Measurements from ENCODE around the gene EVA1A.

Gene EVA1A

DNA sequence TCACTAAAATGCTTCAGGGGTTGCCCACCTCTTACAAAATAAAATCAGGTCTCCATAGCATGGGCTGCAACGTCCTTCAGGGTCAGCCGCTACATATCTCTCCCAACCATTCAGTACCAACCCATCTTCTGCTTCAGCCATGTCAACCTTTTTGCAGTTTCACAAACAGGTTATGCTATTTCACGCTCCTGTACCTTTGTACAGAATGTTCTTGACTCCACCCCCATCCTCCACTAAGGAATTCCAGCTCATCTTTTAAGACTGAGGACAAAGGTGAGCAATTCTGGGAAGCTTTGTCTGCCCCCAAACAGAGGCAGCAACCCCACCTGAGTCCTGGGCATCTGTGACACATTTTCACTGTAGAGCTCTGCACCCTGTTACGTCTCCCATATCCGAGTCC, 8.8 kb upstream of the EVA1A start:
- TF ChIP-seq, protein P1, sequence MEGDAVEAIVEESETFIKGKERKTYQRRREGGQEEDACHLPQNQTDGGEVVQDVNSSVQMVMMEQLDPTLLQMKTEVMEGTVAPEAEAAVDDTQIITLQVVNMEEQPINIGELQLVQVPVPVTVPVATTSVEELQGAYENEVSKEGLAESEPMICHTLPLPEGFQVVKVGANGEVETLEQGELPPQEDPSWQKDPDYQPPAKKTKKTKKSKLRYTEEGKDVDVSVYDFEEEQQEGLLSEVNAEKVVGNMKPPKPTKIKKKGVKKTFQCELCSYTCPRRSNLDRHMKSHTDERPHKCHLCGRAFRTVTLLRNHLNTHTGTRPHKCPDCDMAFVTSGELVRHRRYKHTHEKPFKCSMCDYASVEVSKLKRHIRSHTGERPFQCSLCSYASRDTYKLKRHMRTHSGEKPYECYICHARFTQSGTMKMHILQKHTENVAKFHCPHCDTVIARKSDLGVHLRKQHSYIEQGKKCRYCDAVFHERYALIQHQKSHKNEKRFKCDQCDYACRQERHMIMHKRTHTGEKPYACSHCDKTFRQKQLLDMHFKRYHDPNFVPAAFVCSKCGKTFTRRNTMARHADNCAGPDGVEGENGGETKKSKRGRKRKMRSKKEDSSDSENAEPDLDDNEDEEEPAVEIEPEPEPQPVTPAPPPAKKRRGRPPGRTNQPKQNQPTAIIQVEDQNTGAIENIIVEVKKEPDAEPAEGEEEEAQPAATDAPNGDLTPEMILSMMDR (IDR thresholded peaks at IDR 0.05; ENCODE audit: extremely low read depth, missing control alignments) = no peak
- DNase-seq (ENCODE audit: low spot score) = no peak

DNA sequence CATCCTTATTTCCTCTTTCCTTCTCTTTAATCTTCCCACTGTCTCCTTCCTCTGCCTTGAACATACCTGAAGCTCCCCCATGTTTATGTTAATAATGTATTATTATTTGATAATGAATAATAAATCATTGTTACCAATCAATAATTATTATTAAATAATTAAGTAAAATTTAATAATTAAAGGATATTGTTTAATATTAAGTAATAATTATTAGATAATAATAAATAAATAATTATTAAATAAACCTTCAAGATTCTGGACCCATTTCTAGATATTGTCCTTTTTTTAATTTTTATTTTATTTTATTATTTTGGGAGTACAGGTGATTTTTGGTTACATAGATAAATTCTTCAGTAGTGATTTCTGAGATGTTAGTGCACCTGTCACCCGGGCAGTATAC, 7.4 kb upstream of the EVA1A start:
- DNase-seq (ENCODE audit: low spot score) = no peak
- TF ChIP-seq, protein P1 (IDR thresholded peaks at IDR 0.05; ENCODE audit: extremely low read depth, missing control alignments) = no peak

DNA sequence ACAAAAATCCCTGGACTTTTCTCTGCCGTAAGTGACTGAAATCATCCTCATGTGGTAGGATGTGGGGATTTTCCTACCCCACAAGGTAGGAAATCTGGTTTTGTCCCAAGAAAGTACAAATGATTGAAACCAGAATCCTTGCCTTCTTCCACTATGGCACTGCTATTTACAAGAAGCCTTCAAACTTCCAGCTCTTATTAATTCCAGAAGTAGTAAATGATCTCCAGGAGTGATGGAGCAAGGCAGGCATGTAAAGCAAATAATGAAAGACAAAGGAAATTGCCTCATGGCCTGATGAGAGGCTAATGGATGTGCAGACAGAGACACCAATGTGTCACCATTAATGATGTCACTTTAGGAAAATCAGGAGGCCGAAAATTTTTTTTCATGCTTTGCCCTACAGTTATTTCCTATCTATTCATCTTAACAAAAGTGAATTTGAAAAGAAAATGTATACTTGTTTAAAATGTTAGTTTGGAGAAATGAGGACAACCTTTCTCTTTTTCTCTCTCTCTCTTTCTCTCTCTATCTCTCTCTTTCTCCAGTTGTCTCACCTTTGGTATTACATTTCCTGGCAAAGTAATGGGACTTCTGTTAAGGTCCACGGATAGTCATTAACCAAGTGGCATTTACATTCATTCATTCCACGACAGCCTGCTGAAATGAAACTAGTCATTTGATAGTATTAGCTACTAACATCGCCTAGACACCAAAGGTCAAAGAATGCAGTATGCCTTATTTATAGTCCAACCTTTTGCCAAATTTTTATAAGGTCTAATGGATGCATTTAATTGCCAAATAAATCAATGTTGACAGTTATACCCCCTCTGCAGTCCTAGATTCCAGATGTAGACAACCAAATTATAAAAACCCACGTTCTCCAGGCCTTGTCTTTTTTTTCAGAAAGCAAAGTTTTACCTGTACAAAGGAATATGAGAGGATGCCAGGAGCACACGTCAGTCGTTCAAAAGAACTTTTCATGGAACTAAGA, 5.0 kb upstream of the EVA1A start:
- no peak for DNase-seq (ENCODE audit: low spot score)
- TF ChIP-seq, protein P1 (IDR thresholded peaks at IDR 0.05; ENCODE audit: extremely low read depth, missing control alignments) = no peak

DNA sequence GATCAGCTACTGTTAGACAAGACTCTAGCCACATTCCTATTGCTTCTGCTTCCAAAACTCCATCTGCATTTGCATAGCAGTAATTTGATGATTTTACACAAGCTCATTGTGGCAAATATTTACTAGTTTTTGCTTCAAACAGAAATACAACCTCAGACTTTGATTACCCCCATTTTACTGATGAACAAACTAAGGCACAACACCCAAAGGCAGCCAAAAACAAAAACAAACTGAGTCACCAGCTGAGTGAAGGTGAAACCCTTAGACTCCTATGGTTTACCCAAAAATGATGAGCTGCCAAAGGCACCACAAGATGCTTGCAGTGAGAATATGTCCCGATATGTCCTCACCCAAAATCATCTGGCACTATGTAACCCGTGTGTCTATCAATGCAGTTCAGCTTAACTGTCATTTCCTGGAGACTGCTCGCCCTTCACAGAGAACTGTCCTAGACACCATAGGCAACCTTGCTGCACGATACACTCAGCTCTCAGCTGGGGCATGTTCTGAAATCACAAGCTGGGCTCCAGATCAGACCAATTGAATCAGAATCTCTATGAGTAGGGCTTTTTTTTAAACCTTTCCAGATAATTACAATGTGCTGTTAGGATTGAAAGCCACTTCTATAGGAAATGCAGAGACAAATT, 4.1 kb upstream of the EVA1A start:
- TF ChIP-seq, protein P1 (IDR thresholded peaks at IDR 0.05; ENCODE audit: extremely low read depth, missing control alignments) = no peak
- no peak for DNase-seq (ENCODE audit: low spot score)

DNA sequence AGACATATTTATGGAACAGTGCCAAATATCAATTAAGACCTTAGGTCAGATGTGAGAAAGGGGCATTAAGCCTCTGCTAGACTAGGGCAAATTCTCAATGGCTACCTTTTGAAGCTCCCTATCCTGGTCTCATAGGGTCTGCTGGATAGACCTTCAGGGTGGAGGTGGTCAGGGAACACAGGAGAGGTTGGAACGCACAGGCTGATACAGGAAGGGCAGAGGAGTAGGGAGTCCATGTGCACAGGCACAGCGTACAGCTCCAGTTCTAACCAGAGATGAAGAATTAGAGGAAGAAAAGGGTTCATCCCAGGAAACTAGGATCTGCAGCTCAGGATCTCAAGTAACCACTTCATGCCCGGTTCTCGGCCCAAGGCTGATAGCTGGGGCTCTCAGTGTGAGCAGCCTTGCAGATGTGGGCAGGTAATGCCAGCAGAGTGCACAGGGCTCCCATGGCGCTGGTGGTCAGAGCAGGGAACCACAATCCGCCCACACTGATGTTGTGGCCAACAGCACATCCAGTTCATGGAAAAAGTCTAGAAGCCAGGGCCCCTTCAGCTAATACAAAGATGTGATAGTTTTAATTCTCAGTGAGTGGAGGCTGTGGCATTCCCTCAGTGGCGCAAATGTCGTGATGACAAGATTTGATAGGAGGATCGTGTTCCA, 3.4 kb upstream of the EVA1A start:
- TF ChIP-seq, protein P1 (IDR thresholded peaks at IDR 0.05; ENCODE audit: extremely low read depth, missing control alignments) = no peak
- no peak for DNase-seq (ENCODE audit: low spot score)

DNA sequence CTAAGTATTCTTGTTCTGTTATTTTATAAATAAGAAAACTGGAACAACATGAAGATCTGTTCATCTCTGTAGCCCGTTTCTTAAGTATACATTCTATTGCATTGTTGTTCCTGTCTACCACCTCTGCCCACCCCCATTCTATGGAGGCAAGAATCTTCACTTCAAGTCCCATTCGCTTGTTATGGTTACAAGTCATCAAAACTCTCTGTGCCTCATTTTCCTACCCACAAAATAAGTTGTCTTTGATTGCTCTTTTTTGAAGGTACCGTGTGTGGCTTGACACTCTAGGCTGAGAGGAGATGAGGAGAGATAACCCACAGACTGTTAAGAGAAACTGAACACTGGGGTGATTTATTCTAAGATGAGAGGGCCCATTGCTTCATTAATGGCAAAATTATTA, 2.9 kb upstream of the EVA1A start:
- DNase-seq (ENCODE audit: low spot score) = no peak
- TF ChIP-seq, protein P1 (IDR thresholded peaks at IDR 0.05; ENCODE audit: extremely low read depth, missing control alignments) = no peak

DNA sequence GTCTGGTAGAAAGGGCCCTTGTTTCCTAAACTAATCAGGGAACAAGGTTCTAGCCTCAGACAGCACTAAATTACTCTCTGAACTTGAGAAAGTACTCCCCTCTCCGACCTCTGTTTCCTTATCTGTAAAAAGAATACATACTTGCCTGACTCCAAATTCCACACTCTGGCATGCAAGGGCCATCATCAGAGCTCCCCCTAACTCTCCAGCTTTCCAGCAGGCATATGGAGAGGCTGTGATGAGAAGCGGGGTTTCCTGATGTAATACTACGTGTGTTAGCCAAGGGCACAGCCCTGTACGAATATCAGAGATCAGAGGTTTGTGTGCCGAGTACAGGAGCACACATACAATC, 1.8 kb upstream of the EVA1A start:
- TF ChIP-seq, protein P1 (IDR thresholded peaks at IDR 0.05; ENCODE audit: extremely low read depth, missing control alignments) = no peak
- DNase-seq (ENCODE audit: low spot score) = no peak

All from GM20000 (cell line).